ENCODE results near the gene TOMT.

The TOMT gene

DNA sequence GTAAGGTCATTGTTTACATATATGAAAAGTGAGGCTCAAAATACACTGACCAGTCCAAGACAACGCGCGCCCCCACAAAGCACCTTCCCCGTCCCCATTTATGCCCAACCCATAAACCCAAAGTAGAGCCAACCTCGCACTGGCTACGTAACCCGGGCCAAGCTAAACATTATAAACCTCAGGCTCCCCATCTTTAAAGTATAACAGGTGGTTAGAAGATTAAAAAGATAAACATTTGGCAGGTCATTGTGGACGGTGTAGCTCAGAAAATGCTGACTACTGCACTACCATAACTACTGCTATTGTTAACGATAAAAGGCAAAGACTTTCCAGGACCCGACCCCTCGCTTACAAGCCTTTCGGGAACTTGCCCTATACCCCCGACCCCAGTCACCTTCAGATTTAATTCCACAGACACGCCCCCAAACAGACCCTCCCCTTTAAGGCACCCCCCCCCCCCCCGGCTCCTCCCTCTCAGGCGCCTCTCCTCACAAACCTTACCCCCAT lies 25.9 kb upstream of the TOMT start:
- peak overlapping the region; percentile 74 for H3K4me3 ChIP-seq (ENCODE audit: low read depth, low read length)
- TF ChIP-seq, protein P1, sequence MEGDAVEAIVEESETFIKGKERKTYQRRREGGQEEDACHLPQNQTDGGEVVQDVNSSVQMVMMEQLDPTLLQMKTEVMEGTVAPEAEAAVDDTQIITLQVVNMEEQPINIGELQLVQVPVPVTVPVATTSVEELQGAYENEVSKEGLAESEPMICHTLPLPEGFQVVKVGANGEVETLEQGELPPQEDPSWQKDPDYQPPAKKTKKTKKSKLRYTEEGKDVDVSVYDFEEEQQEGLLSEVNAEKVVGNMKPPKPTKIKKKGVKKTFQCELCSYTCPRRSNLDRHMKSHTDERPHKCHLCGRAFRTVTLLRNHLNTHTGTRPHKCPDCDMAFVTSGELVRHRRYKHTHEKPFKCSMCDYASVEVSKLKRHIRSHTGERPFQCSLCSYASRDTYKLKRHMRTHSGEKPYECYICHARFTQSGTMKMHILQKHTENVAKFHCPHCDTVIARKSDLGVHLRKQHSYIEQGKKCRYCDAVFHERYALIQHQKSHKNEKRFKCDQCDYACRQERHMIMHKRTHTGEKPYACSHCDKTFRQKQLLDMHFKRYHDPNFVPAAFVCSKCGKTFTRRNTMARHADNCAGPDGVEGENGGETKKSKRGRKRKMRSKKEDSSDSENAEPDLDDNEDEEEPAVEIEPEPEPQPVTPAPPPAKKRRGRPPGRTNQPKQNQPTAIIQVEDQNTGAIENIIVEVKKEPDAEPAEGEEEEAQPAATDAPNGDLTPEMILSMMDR (conservative IDR thresholded peaks at IDR 0.05; ENCODE audit: low read depth, low read length), result no peak
- DNase-seq (ENCODE audit: low read depth), result no peak

DNA sequence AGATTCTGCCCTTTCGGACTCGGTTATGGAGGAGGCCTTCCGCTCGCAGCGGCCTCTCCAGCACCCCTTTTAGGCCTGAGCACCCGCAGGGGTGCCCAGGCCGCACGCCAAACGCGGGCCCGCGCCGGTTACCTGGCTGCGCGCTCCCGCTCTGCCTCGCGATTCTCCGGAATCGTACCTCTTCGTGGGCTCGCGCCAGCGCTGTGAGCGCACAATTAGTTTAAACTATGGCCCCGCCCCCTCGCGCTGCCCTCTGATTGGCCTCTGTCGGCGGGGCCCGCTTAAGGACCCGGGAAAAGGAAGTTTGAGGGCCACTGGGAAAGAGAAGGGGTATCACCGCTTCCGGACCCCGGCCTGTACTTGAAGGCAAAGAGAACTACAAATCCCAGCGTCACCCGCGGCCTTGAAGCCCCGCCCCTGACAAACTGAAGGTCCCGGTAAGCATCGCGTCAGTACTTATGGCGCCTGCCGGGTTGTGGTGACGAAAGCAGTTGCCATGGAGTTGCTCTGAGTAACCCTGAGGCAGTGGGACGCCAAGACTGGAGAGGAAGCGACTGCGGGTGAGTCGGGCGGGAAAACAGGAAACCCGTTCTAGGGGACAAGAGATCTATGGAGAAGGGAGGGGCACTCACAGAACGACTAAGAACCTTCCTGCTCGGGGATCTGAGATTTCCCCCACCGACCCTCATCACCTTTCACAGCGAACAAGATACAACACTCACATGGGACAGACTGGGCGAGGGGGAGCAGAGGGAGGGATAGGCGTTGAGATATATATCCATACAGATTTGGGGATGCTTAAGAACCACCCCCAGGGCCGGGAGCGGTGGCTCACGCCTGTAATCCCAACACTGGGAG lies 25.2 kb upstream of the TOMT start, which contains the start of the genes LRRC51 and NUMA1:
Gene LRRC51, plus strand, starts transcription at position 525 of the 858 bp plus-strand sequence. CDS start 8,234 bp downstream, outside the sequence.
Gene NUMA1, minus strand, starts transcription at position 217 of the 858 bp plus-strand sequence. CDS start 44,599 bp downstream, outside the sequence.
- peak within 1 kb of the TSS; percentile 74 for H3K4me3 ChIP-seq (ENCODE audit: low read depth, low read length)
- DNase-seq (ENCODE audit: low read depth), result peak; percentile 100
- TF ChIP-seq, protein P1 (conservative IDR thresholded peaks at IDR 0.05; ENCODE audit: low read depth, low read length), result no peak

DNA sequence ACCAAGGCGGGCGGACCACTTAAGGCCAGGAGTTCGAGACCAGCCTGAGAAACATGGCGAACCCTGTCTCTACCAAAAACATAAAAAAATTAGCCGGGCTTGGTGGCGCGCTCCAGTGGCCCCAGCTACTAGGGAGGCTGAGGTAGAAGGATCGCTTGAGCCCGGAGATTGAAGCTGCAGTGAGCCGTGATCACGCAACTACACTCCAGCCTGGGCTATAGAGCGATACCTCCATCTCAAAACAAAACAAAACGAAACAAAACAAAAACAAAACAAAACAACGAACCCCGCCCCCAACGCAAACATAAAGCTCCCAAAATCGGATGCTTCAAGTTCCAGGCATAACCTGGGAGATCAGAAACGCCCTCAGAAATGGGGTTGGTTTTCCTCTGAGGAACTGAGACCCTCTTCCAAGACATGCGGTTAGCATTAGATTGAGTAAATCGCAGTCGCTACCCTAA lies 24.5 kb upstream of the TOMT start:
- TF ChIP-seq, protein P1 (conservative IDR thresholded peaks at IDR 0.05; ENCODE audit: low read depth, low read length), result no peak
- no peak for DNase-seq (ENCODE audit: low read depth)
- peak overlapping the region; percentile 69 for H3K4me3 ChIP-seq (ENCODE audit: low read depth, low read length)

DNA sequence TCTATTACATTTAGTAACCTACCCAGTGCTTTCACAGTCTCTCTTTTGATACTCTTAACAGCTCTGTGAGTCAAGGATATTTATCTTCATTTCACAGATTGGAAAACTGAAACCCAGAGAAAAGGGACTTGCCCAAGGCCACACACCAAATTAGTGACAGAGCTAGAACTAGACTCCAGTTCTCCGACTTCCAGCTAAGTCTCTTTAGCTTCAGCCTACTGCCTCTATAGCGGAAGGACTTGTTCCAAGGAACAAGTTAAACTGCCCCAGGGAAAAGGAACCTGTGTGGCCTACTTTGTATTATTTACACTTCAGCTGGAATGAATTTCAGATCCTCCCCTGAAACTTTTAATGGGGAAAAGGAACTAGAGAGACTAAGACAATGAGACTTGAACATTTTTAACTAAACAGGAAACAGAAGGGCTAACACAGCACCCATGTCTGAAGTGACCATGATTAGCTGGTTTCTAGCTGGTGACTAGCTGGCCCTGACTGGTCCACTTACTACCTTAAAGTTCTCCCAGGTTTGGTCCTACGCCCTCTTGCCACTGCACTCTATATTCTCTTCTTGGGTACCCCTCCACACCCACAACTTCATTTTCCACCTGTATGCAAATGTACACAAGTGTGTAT lies 23.8 kb upstream of the TOMT start:
- no peak overlapping the region for H3K4me3 ChIP-seq (ENCODE audit: low read depth, low read length)
- DNase-seq (ENCODE audit: low read depth), result no peak
- TF ChIP-seq, protein P1 (conservative IDR thresholded peaks at IDR 0.05; ENCODE audit: low read depth, low read length), result no peak

DNA sequence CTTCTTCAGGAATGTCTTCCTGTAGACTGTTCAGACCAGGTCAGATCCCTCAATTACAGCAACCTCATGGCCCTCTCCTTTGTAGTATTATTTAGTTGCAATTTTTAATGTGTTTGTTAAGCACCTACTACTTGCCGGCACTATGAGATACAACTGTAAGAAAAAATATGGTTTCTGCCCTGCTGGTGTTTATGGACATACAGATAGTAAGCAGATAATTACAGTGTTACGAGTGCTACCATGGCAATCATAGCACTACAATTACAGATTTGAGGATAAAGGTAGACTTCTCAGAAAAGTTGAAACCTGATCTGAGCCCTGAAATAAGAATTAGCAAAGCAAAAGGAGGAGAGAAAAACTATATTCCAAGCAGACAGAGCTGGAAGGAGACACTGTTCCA lies 22.3 kb upstream of the TOMT start:
- TF ChIP-seq, protein P1 (conservative IDR thresholded peaks at IDR 0.05; ENCODE audit: low read depth, low read length), result no peak
- H3K4me3 ChIP-seq (ENCODE audit: low read depth, low read length), result no peak overlapping the region
- DNase-seq (ENCODE audit: low read depth), result no peak

GRCh38 chr11:72084076-72084475 lies 21.6 kb upstream of the TOMT start:
- TF ChIP-seq, protein P1 (conservative IDR thresholded peaks at IDR 0.05; ENCODE audit: low read depth, low read length), result no peak
- no peak for DNase-seq (ENCODE audit: low read depth)
- no peak overlapping the region for H3K4me3 ChIP-seq (ENCODE audit: low read depth, low read length)
